Gastrocnemius medialis (tissue), 4 donors: ENCODE results near the gene CLASP1. TPM values are rescaled to one million over a fixed set of nuclear protein-coding genes. Genes with fewer than 3 reads are reported as not detected.

ENCODE experiments used
- ATAC-seq, 2 donors: fragments of 150-250 bp; one replicate each; pipeline ENCODE4 v1.9.1; 2016
- DNase-seq, 2 donors: peaks; one replicate each; pipeline ENCODE4 v3.0.0-alpha.2; 2019
- H3K27ac ChIP-seq, 4 donors: fragments of 200-600 bp; sonication (generic); 1 replicate in 1 of 4; 2 replicates in 3 of 4; pipeline ENCODE4 v1.5.1; 2016 to 2018; ENCODE audit warnings: mild to moderate bottlenecking in 2 of 4, moderate library complexity in 1 of 4
- H3K27me3 ChIP-seq, 3 donors: fragments of 200-600 bp; sonication (generic) in 2 of 3; 1 replicate in 1 of 3; 2 replicates in 2 of 3; pipeline versions ENCODE4 v1.5.1 to v1.6.0; 2016 to 2019; ENCODE audit warnings: mild to moderate bottlenecking in 1 of 3, moderate library complexity in 1 of 3
- H3K36me3 ChIP-seq, 2 donors: fragments of 200-600 bp; sonication (generic) in 1 of 2; one replicate each; pipeline ENCODE4 v1.5.1; 2017 to 2018
- H3K4me1 ChIP-seq, 2 donors: fragments of 200-600 bp; sonication (generic) in 1 of 2; one replicate each; pipeline ENCODE4 v1.5.1; 2016 to 2017; ENCODE audit warnings: mild to moderate bottlenecking in 2 of 2
- H3K4me3 ChIP-seq, 4 donors: fragments of 200-600 bp; sonication (generic) in 3 of 4; 1 replicate in 1 of 4; 2 replicates in 3 of 4; pipeline ENCODE4 v1.5.1; 2016 to 2019; ENCODE audit warnings: mild to moderate bottlenecking in 2 of 4
- H3K9me3 ChIP-seq, 3 donors: fragments of 200-600 bp; sonication (generic) in 2 of 3; 1 replicate in 1 of 3; 2 replicates in 2 of 3; pipeline ENCODE4 v1.5.1; 2016 to 2019
- CTCF ChIP-seq, 5 experiments: fragments of 450-650 bp in 3 of 5; fragments of 200-600 bp in 2 of 5; sonication (generic) in 2 of 5; IDR thresholded peaks in 4 of 5; conservative IDR thresholded peaks in 1 of 5; 1 replicate in 4 of 5; 2 replicates in 1 of 5; pipeline ENCODE4 v1.5.1; 2016 to 2019; ENCODE audit warnings: antibody characterized with exemption in 5 of 5, mild to moderate bottlenecking in 3 of 5, moderate library complexity in 3 of 5
- POLR2A ChIP-seq, 2 donors: fragments of 450-650 bp; IDR thresholded peaks; one replicate each; pipeline ENCODE4 v1.6.1; 2017; ENCODE audit warnings: antibody characterized with exemption in 2 of 2, mild to moderate bottlenecking in 2 of 2, moderate library complexity in 2 of 2
- in situ Hi-C, 4 donors: fragments of 200-750 bp; cut with MboI; loops; one replicate each; pipeline versions ENCODE4 v1.15.0 to v1.8.0; 2017; ENCODE audit warnings: low sequenced_read_pairs in 4 of 4
- intact Hi-C: fragments of 100-400 bp; cut with DNase I; formaldehyde crosslinking; loops from one replicate; pipeline ENCODE4 v1.15.1; 2023; ENCODE audit warnings: low total_unique reads
- total RNA-seq, 4 donors: library from RNA; depleted of rRNA; stranded (reverse); fragments of >200 nt; gene quantifications; one replicate each; pipeline versions ENCODE4 v1.1.0 to v1.2.3, GENCODE V29; 2016

CLASP1 gene
- total RNA-seq, 4 donors from 2014 or later: 50.1 to 73.9 (median 61.4) TPM

GRCh38 chr2:121577381-121577780 is 71.9 kb downstream of the CLASP1 start:
- peak overlapping the region; percentile 47 to 91 (median 83) for H3K27ac ChIP-seq
- no peaks in the 10 kb centered on the region for H3K9me3 ChIP-seq
- in situ Hi-C loops (no loop called here), intact Hi-C loops (no loop called here)
- ATAC-seq: no peak
- H3K36me3 ChIP-seq: no peaks in the 10 kb centered on the region
- peaks cover 49 to 57% of the 10 kb centered on the region in 2 donors for H3K4me1 ChIP-seq
- TF ChIP-seq CTCF (IDR thresholded peaks at IDR 0.05 in 4 of 5, conservative IDR thresholded peaks at IDR 0.05 in 1 of 5) (no peak), POLR2A (IDR thresholded peaks at IDR 0.05) (no peak)
- no peak for DNase-seq
- no peaks in the 10 kb centered on the region for H3K27me3 ChIP-seq
- H3K4me3 ChIP-seq: no peak overlapping the region

- Histone ChIP-seq H3K27me3 (no peaks in the 10 kb centered on the region), H3K9me3 (no peaks in the 10 kb centered on the region), H3K4me3 (no peak overlapping the region), H3K36me3 (no peaks in the 10 kb centered on the region), H3K27ac (peak overlapping the region; percentile 79 to 91 (median 89)), H3K4me1 (peaks cover 53 to 61% of the 10 kb centered on the region in 2 donors)
- ATAC-seq (no peak), DNase-seq (no peak)
- in situ Hi-C loops (no loop called here), intact Hi-C loops (no loop called here)
- no peak for TF ChIP-seq POLR2A (IDR thresholded peaks at IDR 0.05)
- TF ChIP-seq CTCF (IDR thresholded peaks at IDR 0.05 in 4 of 5, conservative IDR thresholded peaks at IDR 0.05 in 1 of 5): no peak
Observed at GRCh38 chr2:121576263-121576662, 73.0 kb downstream of the CLASP1 start.

GRCh38 chr2:121575800-121576199 is 73.5 kb downstream of the CLASP1 start:
- peak overlapping the region; percentile 79 to 91 (median 89) for H3K27ac ChIP-seq
- DNase-seq: no peak
- peaks cover 55 to 62% of the 10 kb centered on the region in 2 donors for H3K4me1 ChIP-seq
- in situ Hi-C loops (no loop called here), intact Hi-C loops (no loop called here)
- no peaks in the 10 kb centered on the region for H3K36me3 ChIP-seq
- H3K9me3 ChIP-seq: no peaks in the 10 kb centered on the region
- H3K27me3 ChIP-seq: no peaks in the 10 kb centered on the region
- TF ChIP-seq CTCF (IDR thresholded peaks at IDR 0.05 in 4 of 5, conservative IDR thresholded peaks at IDR 0.05 in 1 of 5): no peak
- TF ChIP-seq POLR2A (IDR thresholded peaks at IDR 0.05): no peak
- no peak overlapping the region for H3K4me3 ChIP-seq
- ATAC-seq: peak in 1 of 2 donors; percentile 22

- H3K9me3 ChIP-seq: no peaks in the 10 kb centered on the region
- ATAC-seq (no peak), DNase-seq (no peak)
- no peaks in the 10 kb centered on the region for H3K36me3 ChIP-seq
- H3K27ac ChIP-seq: peak overlapping the region; percentile 76 to 91 (median 90)
- H3K4me1 ChIP-seq: peaks cover 70 to 72% of the 10 kb centered on the region in 2 donors
- no peaks in the 10 kb centered on the region for H3K27me3 ChIP-seq
- no peak overlapping the region for H3K4me3 ChIP-seq
- TF ChIP-seq CTCF (IDR thresholded peaks at IDR 0.05 in 4 of 5, conservative IDR thresholded peaks at IDR 0.05 in 1 of 5) (no peak), POLR2A (IDR thresholded peaks at IDR 0.05) (no peak)
- intact Hi-C loops: no loop called here
- in situ Hi-C loops: no loop called here
Observed at GRCh38 chr2:121570667-121571055, 78.6 kb downstream of the CLASP1 start.

- TF ChIP-seq CTCF (IDR thresholded peaks at IDR 0.05 in 4 of 5, conservative IDR thresholded peaks at IDR 0.05 in 1 of 5): no peak
- TF ChIP-seq POLR2A (IDR thresholded peaks at IDR 0.05): no peak
- in situ Hi-C loops (no loop called here), intact Hi-C loops (no loop called here)
- no peak overlapping the region for H3K4me3 ChIP-seq
- no peaks in the 10 kb centered on the region for H3K36me3 ChIP-seq
- DNase-seq (no peak), ATAC-seq (no peak)
- H3K27ac ChIP-seq: peak overlapping the region; percentile 76 to 91 (median 90)
- no peaks in the 10 kb centered on the region for H3K9me3 ChIP-seq
- no peaks in the 10 kb centered on the region for H3K27me3 ChIP-seq
- H3K4me1 ChIP-seq: peaks cover 73 to 75% of the 10 kb centered on the region in 2 donors
Observed at GRCh38 chr2:121570036-121570666, 79.1 kb downstream of the CLASP1 start.
